Measurements from ENCODE around the gene ATP6V0A1.

Gene ATP6V0A1

DNA sequence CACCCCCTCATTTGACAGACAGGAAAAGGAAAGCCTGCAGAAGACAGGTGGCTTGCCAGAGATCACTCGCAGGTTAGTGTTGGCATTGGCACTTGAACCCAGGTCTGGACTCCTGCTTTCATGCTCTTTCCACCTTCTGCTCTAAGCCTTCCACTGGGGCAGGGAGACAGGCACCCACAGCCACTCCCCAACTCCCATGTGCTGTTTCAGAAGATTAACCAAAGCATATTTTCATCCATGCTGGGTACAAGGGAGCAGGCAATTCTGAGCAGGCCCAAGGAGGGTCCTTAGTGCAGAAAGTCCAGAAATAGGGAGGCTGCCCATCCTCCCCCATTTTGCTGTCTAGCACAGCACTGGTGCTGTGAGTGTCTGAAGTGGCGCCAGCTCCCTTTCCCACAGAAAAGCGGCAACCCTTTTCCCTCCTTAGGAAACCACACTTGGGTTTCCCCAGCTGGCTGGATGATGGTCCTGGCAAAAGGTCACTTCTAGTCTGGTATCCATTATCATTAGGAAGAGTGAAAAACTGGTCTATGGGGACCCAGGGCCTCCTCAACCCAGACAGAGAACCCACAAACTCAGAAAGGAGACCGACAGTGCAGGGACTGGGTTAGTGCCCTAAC is 33.6 kb upstream of the ATP6V0A1 start:
- H3K4me3 ChIP-seq (ENCODE audit: low read depth, low read length) = no peak overlapping the region

DNA sequence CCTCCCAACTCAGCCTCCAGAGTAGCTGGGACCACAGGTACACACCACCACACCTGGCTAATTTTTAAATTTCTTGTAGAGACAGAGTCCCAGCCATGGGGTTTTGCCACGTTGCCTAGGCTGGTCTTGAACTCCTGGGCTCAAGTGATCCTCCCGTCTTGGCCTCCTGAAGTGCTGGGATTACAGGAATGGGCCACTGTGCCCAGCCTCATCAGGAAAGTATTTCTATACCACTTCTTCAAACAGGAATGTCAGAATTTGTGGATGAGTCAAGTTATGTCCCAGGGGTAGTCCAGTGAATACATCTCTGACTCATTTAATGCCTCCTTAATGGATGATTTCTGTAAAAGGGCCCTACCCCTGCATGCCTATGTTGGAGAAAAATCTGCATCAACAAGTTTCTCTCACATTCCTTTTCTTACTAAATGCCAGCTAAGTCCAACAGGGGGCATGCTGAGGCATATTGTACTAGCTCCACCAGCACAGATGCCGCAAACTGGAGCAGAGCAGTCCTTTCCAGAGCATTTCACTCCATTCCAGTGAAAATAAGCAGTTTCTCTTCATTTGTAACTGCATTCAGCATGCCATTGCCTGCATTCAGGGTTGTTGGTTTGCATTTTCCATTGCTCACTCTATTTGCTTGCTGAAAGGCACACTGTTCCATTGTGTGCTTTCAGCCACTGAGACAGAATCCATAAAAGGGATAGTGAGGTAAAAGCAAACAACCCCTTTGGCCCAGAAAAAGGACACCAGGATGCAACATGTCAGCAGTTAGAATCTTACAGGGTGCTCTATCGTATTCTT is 30.3 kb upstream of the ATP6V0A1 start:
- H3K4me3 ChIP-seq (ENCODE audit: low read depth, low read length) = no peak overlapping the region
- TF ChIP-seq, protein P1, sequence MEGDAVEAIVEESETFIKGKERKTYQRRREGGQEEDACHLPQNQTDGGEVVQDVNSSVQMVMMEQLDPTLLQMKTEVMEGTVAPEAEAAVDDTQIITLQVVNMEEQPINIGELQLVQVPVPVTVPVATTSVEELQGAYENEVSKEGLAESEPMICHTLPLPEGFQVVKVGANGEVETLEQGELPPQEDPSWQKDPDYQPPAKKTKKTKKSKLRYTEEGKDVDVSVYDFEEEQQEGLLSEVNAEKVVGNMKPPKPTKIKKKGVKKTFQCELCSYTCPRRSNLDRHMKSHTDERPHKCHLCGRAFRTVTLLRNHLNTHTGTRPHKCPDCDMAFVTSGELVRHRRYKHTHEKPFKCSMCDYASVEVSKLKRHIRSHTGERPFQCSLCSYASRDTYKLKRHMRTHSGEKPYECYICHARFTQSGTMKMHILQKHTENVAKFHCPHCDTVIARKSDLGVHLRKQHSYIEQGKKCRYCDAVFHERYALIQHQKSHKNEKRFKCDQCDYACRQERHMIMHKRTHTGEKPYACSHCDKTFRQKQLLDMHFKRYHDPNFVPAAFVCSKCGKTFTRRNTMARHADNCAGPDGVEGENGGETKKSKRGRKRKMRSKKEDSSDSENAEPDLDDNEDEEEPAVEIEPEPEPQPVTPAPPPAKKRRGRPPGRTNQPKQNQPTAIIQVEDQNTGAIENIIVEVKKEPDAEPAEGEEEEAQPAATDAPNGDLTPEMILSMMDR (IDR thresholded peaks at IDR 0.05; ENCODE audit: low read depth, low read length) = peak; percentile 76

More for the DNA sequence above, 33.6 kb upstream of the ATP6V0A1 start:
- TF ChIP-seq, protein P1 (IDR thresholded peaks at IDR 0.05; ENCODE audit: low read depth, low read length) = no peak

DNA sequence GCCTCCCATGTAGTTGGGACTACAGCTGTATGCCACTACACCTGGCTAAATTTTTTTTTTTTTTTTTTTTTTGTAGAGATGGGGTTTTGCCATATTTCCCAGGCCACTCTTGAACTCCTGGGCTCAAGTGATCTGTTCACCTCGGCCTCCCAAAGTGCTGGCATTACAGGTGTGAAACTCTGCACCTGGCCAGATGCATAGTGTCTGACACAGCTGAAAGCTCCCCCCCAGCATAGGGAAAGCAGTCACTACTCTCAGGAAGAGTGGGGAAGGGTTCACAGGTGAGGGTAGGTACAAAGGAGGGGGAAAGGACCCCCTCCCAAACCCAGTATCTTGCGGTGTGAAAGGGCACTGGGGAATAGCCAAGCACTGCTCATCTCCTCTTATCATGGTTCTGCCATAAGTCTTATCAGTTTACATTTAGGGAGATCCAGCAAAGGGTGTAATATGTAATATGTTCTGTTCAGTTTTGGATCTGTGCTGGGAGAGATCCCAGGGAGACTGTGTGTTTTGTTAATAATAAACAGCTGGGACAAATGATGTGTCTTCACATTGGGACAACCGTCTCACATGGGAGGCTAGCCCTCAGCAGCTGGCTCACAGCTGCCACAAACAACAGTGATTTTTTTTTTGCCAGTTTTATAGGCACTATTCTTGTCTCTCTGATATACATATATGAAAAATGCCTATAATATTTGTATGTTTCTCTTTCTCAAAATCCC is 28.8 kb upstream of the ATP6V0A1 start:
- H3K4me3 ChIP-seq (ENCODE audit: low read depth, low read length) = no peak overlapping the region
- TF ChIP-seq, protein P1 (IDR thresholded peaks at IDR 0.05; ENCODE audit: low read depth, low read length) = no peak

DNA sequence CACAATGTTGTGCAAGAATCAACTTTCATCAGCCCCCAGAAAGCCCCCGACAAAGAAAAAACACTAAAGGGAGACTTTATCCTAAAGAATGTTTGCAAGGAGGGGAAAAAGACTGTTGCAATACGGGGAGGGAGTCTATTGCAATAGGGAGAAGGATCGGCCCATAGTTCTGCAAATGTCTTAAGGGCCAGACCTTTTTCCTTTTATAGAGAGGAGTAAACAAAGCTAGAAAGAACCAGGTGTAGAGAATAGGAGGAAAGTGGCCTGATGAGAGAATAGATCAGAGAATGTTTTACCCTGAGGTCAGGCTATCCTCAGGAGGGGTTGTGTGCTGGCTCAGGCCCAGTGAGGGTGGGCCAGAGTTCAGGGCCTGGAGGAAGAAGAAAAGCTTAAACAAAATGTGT is 26.9 kb upstream of the ATP6V0A1 start:
- H3K4me3 ChIP-seq (ENCODE audit: low read depth, low read length) = no peak overlapping the region
- TF ChIP-seq, protein P1 (IDR thresholded peaks at IDR 0.05; ENCODE audit: low read depth, low read length) = no peak

DNA sequence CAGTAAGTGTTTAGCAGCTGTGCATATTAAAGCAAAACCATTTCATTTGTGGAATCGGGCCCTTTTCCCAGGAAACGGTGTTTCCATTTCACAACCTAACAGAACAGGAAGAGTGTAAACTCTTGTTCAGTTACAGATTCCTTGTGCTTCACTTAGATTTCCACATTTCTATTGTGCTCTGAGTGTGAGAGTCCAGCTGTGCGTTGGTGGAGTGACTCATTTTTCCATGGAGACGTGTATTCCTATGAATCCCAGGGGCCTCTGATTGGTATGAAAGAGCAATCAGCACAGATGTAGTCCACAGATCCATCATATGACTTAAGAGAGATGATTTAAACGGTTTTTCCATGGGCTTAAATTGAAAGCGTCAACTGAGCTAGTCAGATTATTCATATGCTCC is 22.3 kb upstream of the ATP6V0A1 start:
- no peak overlapping the region for H3K4me3 ChIP-seq (ENCODE audit: low read depth, low read length)

DNA sequence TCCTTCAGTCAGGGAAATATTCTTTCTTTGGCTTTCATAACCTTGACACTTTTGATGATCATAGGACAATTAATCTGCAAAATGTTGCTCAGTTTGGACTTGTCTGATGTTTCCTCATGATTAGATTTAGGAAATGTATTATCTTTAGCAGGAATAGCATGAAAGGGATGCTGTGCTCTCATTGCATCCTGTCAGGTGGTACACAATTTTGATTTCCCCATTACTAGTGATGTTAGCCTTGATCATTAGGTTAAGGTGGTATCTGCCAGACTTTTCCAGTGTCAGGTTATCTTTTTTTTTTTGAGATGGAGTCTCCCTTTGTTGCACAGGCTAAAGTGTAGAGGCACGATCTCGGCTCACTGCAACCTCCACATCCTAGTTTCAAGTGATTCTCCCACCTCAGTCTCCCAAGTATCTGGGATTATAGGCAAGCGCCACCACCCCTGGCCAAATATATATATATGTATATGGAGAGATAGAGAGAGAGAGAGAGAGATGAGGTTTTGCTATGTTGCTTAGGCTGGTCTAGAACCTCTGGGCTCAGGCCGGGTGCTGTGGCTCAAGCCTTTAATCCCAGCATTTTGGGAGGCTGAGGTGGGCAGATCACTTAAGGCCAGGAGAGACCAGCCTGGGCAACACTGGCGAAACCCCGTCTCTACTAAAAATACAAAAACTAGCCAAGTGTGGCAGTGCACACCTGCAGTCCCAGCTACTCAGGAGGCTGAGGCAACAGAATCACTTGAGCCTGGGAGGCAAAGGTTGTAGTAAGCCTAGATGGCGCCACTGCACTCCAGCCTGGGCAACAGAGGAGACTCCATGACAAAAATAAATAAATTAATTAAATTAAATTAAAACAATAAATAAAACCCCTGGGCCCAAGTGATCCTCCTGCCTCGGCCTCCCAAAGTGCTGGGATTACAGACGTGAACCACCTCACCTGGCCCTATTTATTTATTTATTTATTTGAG is 19.8 kb upstream of the ATP6V0A1 start:
- H3K4me3 ChIP-seq (ENCODE audit: low read depth, low read length) = no peak overlapping the region
- TF ChIP-seq, protein P1 (IDR thresholded peaks at IDR 0.05; ENCODE audit: low read depth, low read length) = peak; percentile 53

More for the DNA sequence above, 22.3 kb upstream of the ATP6V0A1 start:
- TF ChIP-seq, protein P1 (IDR thresholded peaks at IDR 0.05; ENCODE audit: low read depth, low read length) = no peak

All from WI38 (cell line).